WERI-Rb-1 (cell line): Measurements from ENCODE around the gene MSTO1.
"Not testable (repeated sequence)": the region's sequence is repeated elsewhere in the genome, so short reads cannot be mapped to it uniquely, and the experiment has no call there.

Experiments used
- DNase-seq: peaks from one replicate; pipeline ENCODE4 v3.0.0-alpha.2; 2020
- H3K27ac ChIP-seq: fragments of 250-450 bp; sonication (Bioruptor Pico); 2 replicates; pipeline ENCODE4 v1.5.1; 2020; ENCODE audit warnings: mild to moderate bottlenecking, moderate library complexity
- H3K27me3 ChIP-seq: fragments of 250-450 bp; sonication (Bioruptor Pico); 2 replicates; pipeline ENCODE4 v1.5.1; 2021; ENCODE audit warnings: mild to moderate bottlenecking, low read depth, moderate library complexity; ENCODE audit not compliant: insufficient read depth, severe bottlenecking
- H3K36me3 ChIP-seq: fragments of 250-450 bp; sonication (Bioruptor Pico); 2 replicates; pipeline ENCODE4 v1.5.1; 2020; ENCODE audit warnings: mild to moderate bottlenecking, moderate library complexity
- H3K4me3 ChIP-seq: 2 replicates; pipeline ENCODE4 v1.5.1; 2011; ENCODE audit warnings: low read depth, mild to moderate bottlenecking, control low read depth, low read length
- H3K9me3 ChIP-seq: fragments of 250-450 bp; sonication (Bioruptor Pico); 2 replicates; pipeline ENCODE4 v1.5.1; 2021; ENCODE audit warnings: mild to moderate bottlenecking, moderate library complexity; ENCODE audit not compliant: severe bottlenecking
- CTCF ChIP-seq: IDR thresholded peaks from 2 replicates; pipeline ENCODE4 v1.5.1; 2011; ENCODE audit warnings: low read depth, mild to moderate bottlenecking, control low read depth, inconsistent platforms, low read length

MSTO1 gene

GRCh38 chr1:155623357-155623756, 13.3 kb downstream of the MSTO1 start:
- H3K9me3 ChIP-seq = peaks cover 28% of the 10 kb centered on the region
- no peaks in the 10 kb centered on the region; the same call in 1 of the 2 replicates for H3K36me3 ChIP-seq
- no peak for TF ChIP-seq CTCF
- H3K4me3 ChIP-seq = no peak overlapping the region
- no peak for DNase-seq
- H3K27ac ChIP-seq = no peak overlapping the region
- H3K27me3 ChIP-seq = no peaks in the 10 kb centered on the region

DNA sequence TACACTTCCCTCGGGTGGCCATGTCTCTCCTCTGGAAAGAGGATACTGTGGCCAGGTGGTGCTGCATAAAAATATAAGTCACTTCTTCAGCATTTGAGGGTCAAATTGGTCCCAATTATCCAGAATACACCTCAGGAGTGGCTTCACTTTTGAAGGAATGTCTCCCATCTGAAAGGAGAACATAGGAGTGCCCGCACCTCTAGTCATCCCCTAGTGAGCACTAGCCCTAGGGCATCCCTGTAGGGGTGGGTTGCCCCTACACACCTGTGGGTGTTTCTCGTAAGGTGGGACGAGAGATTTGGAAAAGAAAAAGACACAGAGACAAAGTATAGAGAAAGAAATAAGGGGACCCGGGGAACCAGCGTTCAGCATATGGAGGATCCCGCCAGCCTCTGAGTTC, 16.4 kb downstream of the MSTO1 start:
- peaks cover 22% of the 10 kb centered on the region for H3K9me3 ChIP-seq
- not testable (repeated sequence) for DNase-seq, H3K4me3 ChIP-seq, H3K36me3 ChIP-seq, H3K27me3 ChIP-seq
- peak overlapping the region; percentile 43 for H3K27ac ChIP-seq

DNA sequence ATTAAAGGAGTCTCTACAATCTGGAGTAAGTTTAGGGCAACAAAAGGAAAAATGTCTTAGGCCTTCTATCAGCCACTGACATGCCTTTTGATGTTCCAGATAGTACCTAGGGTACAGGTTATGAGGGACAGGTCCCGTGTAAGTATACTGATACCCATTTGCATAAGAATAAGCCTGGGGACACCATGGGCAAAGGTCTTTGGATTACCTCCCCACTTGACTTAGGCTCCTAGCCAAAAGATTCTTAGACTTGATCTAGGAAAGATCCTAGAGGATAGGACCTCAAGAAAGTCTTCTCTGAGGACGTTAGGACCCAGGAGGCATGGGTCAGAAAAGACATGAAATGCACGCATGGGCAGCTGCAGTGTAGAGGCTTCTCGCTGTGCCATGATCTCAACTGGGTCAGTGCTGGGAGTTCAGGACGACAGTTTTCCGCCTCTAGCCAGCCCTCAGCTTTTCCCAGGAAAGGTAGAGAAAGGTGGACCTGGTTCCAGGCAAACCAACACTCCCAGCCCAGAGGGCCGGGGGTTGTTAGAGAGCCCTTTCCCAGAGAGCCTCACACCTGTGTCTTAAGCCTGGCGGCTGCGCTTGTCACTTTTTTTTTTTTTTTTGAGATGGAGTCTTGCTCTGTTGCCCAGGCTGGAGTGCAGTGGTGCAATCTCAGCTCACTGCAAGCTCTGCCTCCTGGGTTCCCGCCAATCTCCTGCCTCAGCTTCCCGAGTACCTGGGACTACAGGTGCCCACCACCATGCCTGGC, 26.6 kb downstream of the MSTO1 start:
- TF ChIP-seq CTCF = no peak
- Histone ChIP-seq H3K4me3 (no peak overlapping the region), H3K27me3 (no peaks in the 10 kb centered on the region)

GRCh38 chr1:155640367-155640766, 30.3 kb downstream of the MSTO1 start:
- H3K4me3 ChIP-seq = no peak overlapping the region
- no peak for TF ChIP-seq CTCF
- no peaks in the 10 kb centered on the region for H3K36me3 ChIP-seq
- no peak for DNase-seq
- no peaks in the 10 kb centered on the region for H3K27me3 ChIP-seq
- H3K9me3 ChIP-seq = peaks cover 38% of the 10 kb centered on the region
- H3K27ac ChIP-seq = no peak overlapping the region

More for the DNA sequence above, 26.6 kb downstream of the MSTO1 start:
- no peak overlapping the region for H3K27ac ChIP-seq
- DNase-seq = no peak
- peaks cover 7% of the 10 kb centered on the region for H3K9me3 ChIP-seq
- no peaks in the 10 kb centered on the region for H3K36me3 ChIP-seq

DNA sequence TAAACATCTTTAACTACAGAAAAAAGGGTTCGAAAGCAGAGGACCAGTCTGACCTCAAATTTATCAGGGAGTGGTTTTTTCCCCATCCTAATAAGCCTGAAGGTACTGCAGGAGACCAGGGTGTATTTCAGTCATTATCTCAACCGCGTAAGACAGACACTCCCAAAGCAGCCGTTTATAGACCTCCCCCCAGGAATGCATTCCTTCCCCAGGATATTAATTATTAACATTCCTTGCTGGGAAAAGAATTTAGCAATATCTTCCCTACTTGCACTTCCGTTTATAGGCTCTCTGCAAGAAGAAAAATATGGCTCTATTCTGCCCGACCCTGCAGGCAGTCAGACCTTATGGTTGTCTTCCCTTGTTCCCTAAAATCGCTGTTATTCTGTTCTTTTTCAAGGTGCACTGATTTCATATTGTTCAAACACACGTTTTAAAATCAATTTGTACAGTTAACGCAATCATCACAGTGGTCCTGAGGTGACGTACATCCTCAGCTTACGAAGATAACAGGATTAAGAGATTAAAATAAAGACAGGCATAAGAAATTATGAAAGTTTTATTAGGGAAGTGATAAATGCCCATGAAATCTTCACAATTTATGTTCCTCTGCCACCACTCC, 32.7 kb downstream of the MSTO1 start:
- H3K36me3 ChIP-seq, H3K27ac ChIP-seq, H3K27me3 ChIP-seq, DNase-seq, H3K4me3 ChIP-seq: not testable (repeated sequence)
- H3K9me3 ChIP-seq = peaks cover 38% of the 10 kb centered on the region

DNA sequence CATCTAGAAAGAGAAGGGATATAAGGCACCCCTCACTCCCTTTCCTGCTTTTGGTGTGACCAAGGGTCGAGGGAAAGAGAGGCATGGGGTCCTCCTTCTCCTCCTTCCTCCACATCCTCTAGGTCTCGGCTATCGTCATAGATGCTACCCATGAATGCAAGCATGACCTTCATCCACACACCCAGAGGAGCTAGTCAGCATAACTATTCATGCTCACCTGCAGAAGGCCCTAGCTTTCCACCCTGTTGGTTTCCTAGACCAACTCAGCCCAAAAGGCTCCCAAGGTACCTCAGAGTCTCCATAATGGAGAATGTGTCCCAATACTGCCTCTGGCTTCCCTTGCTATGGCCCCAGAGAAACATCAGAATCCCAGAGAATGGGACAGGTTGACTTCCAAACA, 33.2 kb downstream of the MSTO1 start:
- peaks cover 38% of the 10 kb centered on the region for H3K9me3 ChIP-seq

More for the DNA sequence above, 33.2 kb downstream of the MSTO1 start:
- DNase-seq = no peak
- no peak for TF ChIP-seq CTCF
- no peak overlapping the region for H3K4me3 ChIP-seq
- no peaks in the 10 kb centered on the region for H3K36me3 ChIP-seq
- H3K27ac ChIP-seq = no peak overlapping the region
- no peaks in the 10 kb centered on the region for H3K27me3 ChIP-seq
